ENCODE results near the gene UBXN10. TPM values are rescaled to one million over a fixed set of nuclear protein-coding genes. Genes with fewer than 3 reads are reported as not detected.
"Not testable (repeated sequence)": the region's sequence is repeated elsewhere in the genome, so short reads cannot be mapped to it uniquely, and the experiment has no call there.

UBXN10 gene
- total RNA-seq, 1 experiment from 2014 or later = 0.05 TPM

DNA sequence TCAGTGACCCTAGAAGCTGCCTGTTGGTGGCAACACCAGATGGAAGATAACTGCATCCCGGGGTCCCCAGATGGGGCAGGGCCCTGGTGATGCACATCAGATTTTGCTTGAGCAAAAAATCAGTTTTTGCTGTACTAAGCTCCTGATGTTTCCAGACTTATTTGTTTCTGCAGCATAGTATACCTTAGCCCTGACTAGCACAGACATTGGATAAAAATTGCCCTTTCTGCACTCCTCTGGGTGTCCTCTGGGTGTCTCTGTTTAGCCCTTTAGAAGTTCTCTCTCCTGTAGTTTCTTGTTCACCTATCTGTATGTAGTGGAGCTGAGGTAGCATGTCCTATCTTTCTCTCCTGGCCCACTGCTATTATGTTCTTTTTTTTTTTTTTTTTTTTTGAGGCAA is 30.7 kb downstream of the UBXN10 start:
- peak; percentile 86 for ATAC-seq
- in situ Hi-C loops (cut with HindIII; ENCODE audit: low pct_unique_long_range_greater_than_20kb, low sequenced_read_pairs) (no loop called here), intact Hi-C loops (cut with micrococcal nuclease; ENCODE audit: unreplicated experiment) (loop anchor here (10.0 kb wide), 1 partner anchor 168 kb away; no protein-coding TSS in a partner anchor)
- BruUV-seq (replicated peaks) = no TSS peak
- TF ChIP-seq, protein P1, sequence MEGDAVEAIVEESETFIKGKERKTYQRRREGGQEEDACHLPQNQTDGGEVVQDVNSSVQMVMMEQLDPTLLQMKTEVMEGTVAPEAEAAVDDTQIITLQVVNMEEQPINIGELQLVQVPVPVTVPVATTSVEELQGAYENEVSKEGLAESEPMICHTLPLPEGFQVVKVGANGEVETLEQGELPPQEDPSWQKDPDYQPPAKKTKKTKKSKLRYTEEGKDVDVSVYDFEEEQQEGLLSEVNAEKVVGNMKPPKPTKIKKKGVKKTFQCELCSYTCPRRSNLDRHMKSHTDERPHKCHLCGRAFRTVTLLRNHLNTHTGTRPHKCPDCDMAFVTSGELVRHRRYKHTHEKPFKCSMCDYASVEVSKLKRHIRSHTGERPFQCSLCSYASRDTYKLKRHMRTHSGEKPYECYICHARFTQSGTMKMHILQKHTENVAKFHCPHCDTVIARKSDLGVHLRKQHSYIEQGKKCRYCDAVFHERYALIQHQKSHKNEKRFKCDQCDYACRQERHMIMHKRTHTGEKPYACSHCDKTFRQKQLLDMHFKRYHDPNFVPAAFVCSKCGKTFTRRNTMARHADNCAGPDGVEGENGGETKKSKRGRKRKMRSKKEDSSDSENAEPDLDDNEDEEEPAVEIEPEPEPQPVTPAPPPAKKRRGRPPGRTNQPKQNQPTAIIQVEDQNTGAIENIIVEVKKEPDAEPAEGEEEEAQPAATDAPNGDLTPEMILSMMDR (IDR thresholded peaks at IDR 0.05) = peak; percentile 54; the same call in 1 of the 2 replicates
- TF ChIP-seq POLR2AphosphoS5 (IDR thresholded peaks at IDR 0.05; ENCODE audit: low read depth, low read length) (no peak), TCF7L2 (IDR thresholded peaks at IDR 0.05; ENCODE audit: low read depth, low read length) (no peak), SIN3A (IDR thresholded peaks at IDR 0.05; ENCODE audit: borderline replicate concordance, insufficient read depth, low read depth, low read length) (no peak)
- TF ChIP-seq, protein P2, sequence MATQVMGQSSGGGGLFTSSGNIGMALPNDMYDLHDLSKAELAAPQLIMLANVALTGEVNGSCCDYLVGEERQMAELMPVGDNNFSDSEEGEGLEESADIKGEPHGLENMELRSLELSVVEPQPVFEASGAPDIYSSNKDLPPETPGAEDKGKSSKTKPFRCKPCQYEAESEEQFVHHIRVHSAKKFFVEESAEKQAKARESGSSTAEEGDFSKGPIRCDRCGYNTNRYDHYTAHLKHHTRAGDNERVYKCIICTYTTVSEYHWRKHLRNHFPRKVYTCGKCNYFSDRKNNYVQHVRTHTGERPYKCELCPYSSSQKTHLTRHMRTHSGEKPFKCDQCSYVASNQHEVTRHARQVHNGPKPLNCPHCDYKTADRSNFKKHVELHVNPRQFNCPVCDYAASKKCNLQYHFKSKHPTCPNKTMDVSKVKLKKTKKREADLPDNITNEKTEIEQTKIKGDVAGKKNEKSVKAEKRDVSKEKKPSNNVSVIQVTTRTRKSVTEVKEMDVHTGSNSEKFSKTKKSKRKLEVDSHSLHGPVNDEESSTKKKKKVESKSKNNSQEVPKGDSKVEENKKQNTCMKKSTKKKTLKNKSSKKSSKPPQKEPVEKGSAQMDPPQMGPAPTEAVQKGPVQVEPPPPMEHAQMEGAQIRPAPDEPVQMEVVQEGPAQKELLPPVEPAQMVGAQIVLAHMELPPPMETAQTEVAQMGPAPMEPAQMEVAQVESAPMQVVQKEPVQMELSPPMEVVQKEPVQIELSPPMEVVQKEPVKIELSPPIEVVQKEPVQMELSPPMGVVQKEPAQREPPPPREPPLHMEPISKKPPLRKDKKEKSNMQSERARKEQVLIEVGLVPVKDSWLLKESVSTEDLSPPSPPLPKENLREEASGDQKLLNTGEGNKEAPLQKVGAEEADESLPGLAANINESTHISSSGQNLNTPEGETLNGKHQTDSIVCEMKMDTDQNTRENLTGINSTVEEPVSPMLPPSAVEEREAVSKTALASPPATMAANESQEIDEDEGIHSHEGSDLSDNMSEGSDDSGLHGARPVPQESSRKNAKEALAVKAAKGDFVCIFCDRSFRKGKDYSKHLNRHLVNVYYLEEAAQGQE (IDR thresholded peaks at IDR 0.05; ENCODE audit: insufficient read depth in 1 of 2, low read depth in 2 of 2, low read length in 1 of 2) = no peak
- POLR2A ChIA-PET = interaction anchor here (0.6 kb wide), 1 partner anchor 295 kb away, joined by 14 read pairs; no protein-coding TSS in a partner anchor
- H3K27me3 ChIP-seq (ENCODE audit: control insufficient read depth, insufficient read depth, low read length) = peaks cover 19% of the 10 kb centered on the region
- peaks cover 6% of the 10 kb centered on the region; the same call in 1 of the 2 replicates for H3K4me1 ChIP-seq (ENCODE audit: control insufficient read depth, insufficient read depth, low read length)
- CTCF ChIA-PET = interaction anchor here (0.6 to 1.4 kb wide), 3 partner anchors 12 to 277 kb away, joined by 3 to 15 read pairs (median 5); no protein-coding TSS in a partner anchor
- no peaks in the 10 kb centered on the region for H3K9me3 ChIP-seq (ENCODE audit: control insufficient read depth, insufficient read depth, low read depth, low read length)
- H3K27ac ChIP-seq (ENCODE audit: low read length) = no peak overlapping the region
- no peak overlapping the region for H3K4me3 ChIP-seq (ENCODE audit: low read depth in 2 of 2, low read length in 2 of 2)
- no peak for DNase-seq (ENCODE audit: low read depth, low spot score)
- no peaks in the 10 kb centered on the region; the same call in 1 of the 2 replicates for H3K36me3 ChIP-seq (ENCODE audit: control insufficient read depth, insufficient read depth, low read length)

GRCh38 chr1:20219053-20219452 is 33.2 kb downstream of the UBXN10 start:
- ATAC-seq; DNase-seq (ENCODE audit: low read depth, low spot score); H3K4me3 ChIP-seq (ENCODE audit: low read depth in 2 of 2, low read length in 2 of 2); H3K9me3 ChIP-seq (ENCODE audit: control insufficient read depth, insufficient read depth, low read depth, low read length); BruUV-seq (replicated peaks); H3K36me3 ChIP-seq (ENCODE audit: control insufficient read depth, insufficient read depth, low read length); H3K27ac ChIP-seq (ENCODE audit: low read length); in situ Hi-C loops (cut with HindIII; ENCODE audit: low pct_unique_long_range_greater_than_20kb, low sequenced_read_pairs); H3K4me1 ChIP-seq (ENCODE audit: control insufficient read depth, insufficient read depth, low read length); POLR2A ChIA-PET: not testable (repeated sequence)
- H3K27me3 ChIP-seq (ENCODE audit: control insufficient read depth, insufficient read depth, low read length) = peaks cover 17% of the 10 kb centered on the region
- intact Hi-C loops (cut with micrococcal nuclease; ENCODE audit: unreplicated experiment) = loop anchor here (10.0 kb wide), 1 partner anchor 166 kb away; no protein-coding TSS in a partner anchor
- CTCF ChIA-PET = interaction anchor here (0.7 kb wide), 1 partner anchor 119 kb away, joined by 4 read pairs; no protein-coding TSS in a partner anchor

DNA sequence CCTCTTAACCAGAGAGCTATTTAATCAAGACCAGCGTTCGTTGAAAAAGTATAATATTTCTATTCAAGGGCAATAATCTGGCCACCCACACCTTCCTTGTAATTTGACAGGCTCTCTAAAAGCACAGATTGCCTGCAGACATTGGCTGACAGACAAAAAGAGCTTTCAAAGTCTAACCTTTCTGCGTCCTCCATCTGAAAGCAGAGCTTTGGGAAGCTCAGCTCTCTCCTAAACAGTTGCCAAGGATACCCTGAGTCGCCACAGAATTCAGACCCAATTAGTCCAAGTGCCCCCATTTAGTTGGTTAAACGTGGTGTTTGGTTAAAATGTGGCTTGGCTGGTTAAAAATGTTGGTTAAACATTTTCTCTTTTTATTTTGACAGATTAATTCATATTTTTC is 34.1 kb downstream of the UBXN10 start:
- CTCF ChIA-PET = no interaction called here
- TF ChIP-seq TCF7L2 (IDR thresholded peaks at IDR 0.05; ENCODE audit: low read depth, low read length) (no peak), POLR2AphosphoS5 (IDR thresholded peaks at IDR 0.05; ENCODE audit: low read depth, low read length) (no peak), SIN3A (IDR thresholded peaks at IDR 0.05; ENCODE audit: borderline replicate concordance, insufficient read depth, low read depth, low read length) (no peak)
- TF ChIP-seq, protein P2 (IDR thresholded peaks at IDR 0.05; ENCODE audit: insufficient read depth in 1 of 2, low read depth in 2 of 2, low read length in 1 of 2) = no peak
- TF ChIP-seq, protein P1 (IDR thresholded peaks at IDR 0.05) = no peak
- H3K36me3 ChIP-seq (ENCODE audit: control insufficient read depth, insufficient read depth, low read length) = no peaks in the 10 kb centered on the region
- POLR2A ChIA-PET = no interaction called here
- BruUV-seq (replicated peaks) = no TSS peak
- H3K27me3 ChIP-seq (ENCODE audit: control insufficient read depth, insufficient read depth, low read length) = peaks cover 17% of the 10 kb centered on the region
- in situ Hi-C loops (cut with HindIII; ENCODE audit: low pct_unique_long_range_greater_than_20kb, low sequenced_read_pairs) (no loop called here), intact Hi-C loops (cut with micrococcal nuclease; ENCODE audit: unreplicated experiment) (no loop called here)
- ATAC-seq (no peak), DNase-seq (ENCODE audit: low read depth, low spot score) (no peak)
- no peak overlapping the region for H3K27ac ChIP-seq (ENCODE audit: low read length)
- H3K9me3 ChIP-seq (ENCODE audit: control insufficient read depth, insufficient read depth, low read depth, low read length) = no peaks in the 10 kb centered on the region
- no peak overlapping the region for H3K4me3 ChIP-seq (ENCODE audit: low read depth in 2 of 2, low read length in 2 of 2)
- H3K4me1 ChIP-seq (ENCODE audit: control insufficient read depth, insufficient read depth, low read length) = no peaks in the 10 kb centered on the region
